Activated B cell treated with CpG ODN at 0.5 μM for 24 hours (primary cell): ENCODE measurements around the gene RELL1. TPM values are rescaled to one million over a fixed set of nuclear protein-coding genes. Genes with fewer than 3 reads are reported as not detected.
A peak's percentile ranks its signal among the peaks of the same experiment; 100 is the strongest.

Source experiments
- ATAC-seq: fragments of 200-7000 bp; cut with Tn5 transposase; one replicate; pipeline ENCODE4 v1.10.0; 2021; ENCODE audit warnings: low read depth, mild to moderate bottlenecking, moderate library complexity
- CTCF ChIA-PET: fragments of 350-600 bp; sonication (Branson Sonifier 250); formaldehyde crosslinking; loops from one replicate; lab custom pipeline; 2021; ENCODE audit warnings: antibody characterized with exemption; lab: Charles Lee
- POLR2A ChIA-PET: fragments of 350-600 bp; sonication (Branson Sonifier 250); formaldehyde crosslinking; loops from one replicate; lab custom pipeline; 2021; ENCODE audit warnings: antibody characterized with exemption; lab: Charles Lee
- DNase-seq: peaks from one replicate; pipeline ENCODE4 v3.0.0; 2022
- H3K27ac Mint-ChIP-seq: one replicate; pipeline ENCODE4 v1.8.0; 2020; ENCODE audit warnings: mixed read lengths
- H3K27me3 Mint-ChIP-seq: one replicate; pipeline ENCODE4 v1.8.0; 2021; ENCODE audit warnings: mixed read lengths
- H3K36me3 Mint-ChIP-seq: one replicate; pipeline ENCODE4 v1.8.0; 2021; ENCODE audit warnings: low read depth, mixed read lengths
- H3K4me1 Mint-ChIP-seq: one replicate; pipeline ENCODE4 v1.8.0; 2021; ENCODE audit warnings: mixed read lengths
- H3K4me3 Mint-ChIP-seq: one replicate; pipeline ENCODE4 v1.8.0; 2020; ENCODE audit warnings: mild to moderate bottlenecking, mixed read lengths
- H3K9me3 Mint-ChIP-seq: one replicate; pipeline ENCODE4 v1.8.0; 2020; ENCODE audit warnings: mixed read lengths
- intact Hi-C: fragments of 100-400 bp; cut with micrococcal nuclease; formaldehyde crosslinking; loops from one replicate; pipeline ENCODE4 v1.15.1; 2024
- total RNA-seq: library from RNA; stranded (reverse); gene quantifications from 2 replicates; pipeline ENCODE4 v1.2.3, GENCODE V29; 2022
- TF ChIP-seq, protein P1 (sequence below): fragments of 200-600 bp; IDR thresholded peaks from one replicate; pipeline ENCODE4 v1.8.0; 2022; ENCODE audit warnings: antibody characterized with exemption, mild to moderate bottlenecking

Gene RELL1
- total RNA-seq, 1 donor from 2014 or later = 0.71 TPM

DNA sequence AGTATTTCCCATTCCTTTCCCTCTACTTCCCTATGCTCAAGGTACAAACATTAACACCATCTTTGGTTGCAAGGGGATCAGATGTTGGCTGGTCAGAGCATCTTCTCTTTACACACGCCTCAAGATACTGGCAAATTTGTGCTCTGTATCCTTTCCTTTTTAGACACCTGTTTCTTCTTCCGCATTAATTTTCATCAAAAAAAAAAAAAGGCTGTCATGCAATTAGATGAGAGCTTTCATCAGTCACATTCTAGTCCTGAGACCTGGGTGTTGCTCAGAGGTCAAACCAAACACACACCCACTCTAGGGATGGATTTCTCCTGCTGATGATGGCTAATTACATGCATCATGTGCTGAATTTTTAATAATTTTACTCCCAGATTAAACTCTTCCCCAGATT is 2.0 kb downstream of the RELL1 start:
- Mint-ChIP-seq H3K4me3 (no peak overlapping the region), H3K36me3 (no peaks in the 10 kb centered on the region), H3K27me3 (peaks cover 6% of the 10 kb centered on the region), H3K4me1 (peaks cover 41% of the 10 kb centered on the region), H3K27ac (no peak overlapping the region), H3K9me3 (no peaks in the 10 kb centered on the region)
- TF ChIP-seq, protein P1, sequence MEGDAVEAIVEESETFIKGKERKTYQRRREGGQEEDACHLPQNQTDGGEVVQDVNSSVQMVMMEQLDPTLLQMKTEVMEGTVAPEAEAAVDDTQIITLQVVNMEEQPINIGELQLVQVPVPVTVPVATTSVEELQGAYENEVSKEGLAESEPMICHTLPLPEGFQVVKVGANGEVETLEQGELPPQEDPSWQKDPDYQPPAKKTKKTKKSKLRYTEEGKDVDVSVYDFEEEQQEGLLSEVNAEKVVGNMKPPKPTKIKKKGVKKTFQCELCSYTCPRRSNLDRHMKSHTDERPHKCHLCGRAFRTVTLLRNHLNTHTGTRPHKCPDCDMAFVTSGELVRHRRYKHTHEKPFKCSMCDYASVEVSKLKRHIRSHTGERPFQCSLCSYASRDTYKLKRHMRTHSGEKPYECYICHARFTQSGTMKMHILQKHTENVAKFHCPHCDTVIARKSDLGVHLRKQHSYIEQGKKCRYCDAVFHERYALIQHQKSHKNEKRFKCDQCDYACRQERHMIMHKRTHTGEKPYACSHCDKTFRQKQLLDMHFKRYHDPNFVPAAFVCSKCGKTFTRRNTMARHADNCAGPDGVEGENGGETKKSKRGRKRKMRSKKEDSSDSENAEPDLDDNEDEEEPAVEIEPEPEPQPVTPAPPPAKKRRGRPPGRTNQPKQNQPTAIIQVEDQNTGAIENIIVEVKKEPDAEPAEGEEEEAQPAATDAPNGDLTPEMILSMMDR = no peak
- ChIA-PET POLR2A (no interaction called here), CTCF (no interaction called here)
- intact Hi-C loops = loop anchor here (10.0 kb wide), 2 partner anchors 351 to 1429 kb away; no protein-coding TSS in a partner anchor
- DNase-seq (no peak), ATAC-seq (no peak)

DNA sequence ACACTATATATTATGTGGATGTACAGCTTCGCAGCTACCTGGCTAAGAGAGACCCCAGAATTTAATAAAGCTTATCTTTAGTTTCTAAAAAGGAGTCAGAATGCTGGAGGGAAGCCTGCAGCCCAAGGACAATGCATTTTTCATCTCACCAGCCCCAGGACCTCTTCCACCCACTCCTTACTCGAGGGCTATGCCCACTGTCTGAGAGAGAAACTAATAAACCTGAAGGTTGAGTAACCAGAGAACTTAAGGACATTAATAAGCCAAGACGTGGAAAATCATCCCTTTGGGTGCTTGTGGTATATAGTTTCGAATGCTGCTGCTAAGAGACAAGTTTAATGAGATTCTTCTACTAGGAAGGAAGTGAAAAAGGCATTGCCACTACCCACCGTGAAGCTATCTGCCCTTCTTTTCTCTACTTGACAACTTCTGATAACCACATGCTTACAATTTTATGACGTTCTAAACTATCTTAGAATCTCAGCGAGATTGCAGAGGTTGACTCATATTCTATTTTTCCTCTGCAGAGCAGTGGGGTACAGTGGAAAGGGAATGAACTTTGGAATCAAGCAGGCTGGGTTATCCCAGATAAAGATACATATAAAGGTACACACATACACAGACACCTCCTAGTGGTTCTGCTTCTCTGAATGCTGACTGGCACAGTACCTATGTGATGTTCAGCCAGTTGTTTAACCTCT is 3.3 kb downstream of the RELL1 start:
- ChIA-PET POLR2A (interaction anchor here (0.7 to 0.9 kb wide), 2 partner anchors 82 to 216 kb away, joined by 3 read pairs; no protein-coding TSS in a partner anchor), CTCF (interaction anchor here (0.8 kb wide), 1 partner anchor 80 kb away, joined by 4 read pairs; no protein-coding TSS in a partner anchor)
- Mint-ChIP-seq H3K4me3 (peak overlapping the region; percentile 48), H3K9me3 (no peaks in the 10 kb centered on the region), H3K27me3 (peaks cover 13% of the 10 kb centered on the region), H3K4me1 (peaks cover 41% of the 10 kb centered on the region), H3K36me3 (no peaks in the 10 kb centered on the region), H3K27ac (peak overlapping the region; percentile 67)
- TF ChIP-seq, protein P1 = no peak
- intact Hi-C loops = loop anchor here (1.0 to 10.0 kb wide), 3 partner anchors 80 to 1428 kb away; no protein-coding TSS in a partner anchor
- peak; percentile 11 for ATAC-seq
- no peak for DNase-seq

DNA sequence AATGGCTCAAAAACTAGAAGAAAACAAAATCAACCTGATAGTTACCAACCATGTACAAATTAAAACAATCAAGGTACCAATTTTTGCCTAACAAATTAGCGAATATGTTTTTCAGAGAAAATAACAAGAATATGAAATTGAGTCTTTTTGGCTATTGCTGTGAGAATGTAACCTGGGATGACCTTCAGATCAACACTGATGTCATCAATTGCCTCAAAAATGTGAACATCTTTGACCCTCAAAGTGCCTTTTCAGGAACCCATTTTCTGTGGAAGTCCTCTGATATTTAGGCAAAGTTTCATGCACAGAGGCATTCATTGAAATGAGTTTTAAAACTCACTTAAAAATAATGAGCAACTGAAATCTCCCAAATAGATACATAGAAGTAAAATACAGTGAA is 6.1 kb downstream of the RELL1 start:
- peaks cover 46% of the 10 kb centered on the region for H3K4me1 Mint-ChIP-seq
- H3K9me3 Mint-ChIP-seq = no peaks in the 10 kb centered on the region
- no peaks in the 10 kb centered on the region for H3K36me3 Mint-ChIP-seq
- CTCF ChIA-PET = no interaction called here
- DNase-seq (no peak), ATAC-seq (no peak)
- H3K27ac Mint-ChIP-seq = no peak overlapping the region
- TF ChIP-seq, protein P1 = no peak
- peaks cover 13% of the 10 kb centered on the region for H3K27me3 Mint-ChIP-seq
- intact Hi-C loops = loop anchor here (10.0 kb wide), 2 partner anchors 355 to 1425 kb away; no protein-coding TSS in a partner anchor
- H3K4me3 Mint-ChIP-seq = no peak overlapping the region
- POLR2A ChIA-PET = no interaction called here

DNA sequence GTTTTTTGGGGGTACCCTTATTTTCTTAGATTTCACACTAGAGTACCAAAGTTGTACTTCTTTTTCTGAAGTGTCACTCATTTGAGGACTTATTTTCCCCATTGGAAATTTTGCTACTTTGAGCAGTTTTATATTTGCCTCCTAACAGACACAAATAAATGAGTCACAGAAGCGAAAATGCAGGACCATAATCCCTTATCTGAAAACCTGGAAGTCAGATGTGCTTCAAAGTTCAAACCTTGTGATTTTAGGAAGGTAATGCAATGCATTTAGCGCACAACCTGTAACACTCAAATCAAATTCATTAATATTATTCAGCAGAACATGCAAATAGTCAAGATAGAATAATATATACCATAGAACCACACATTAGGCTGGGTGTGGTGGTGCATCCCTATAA is 6.9 kb downstream of the RELL1 start:
- ATAC-seq = no peak
- DNase-seq = no peak
- H3K4me1 Mint-ChIP-seq = peaks cover 45% of the 10 kb centered on the region
- H3K27me3 Mint-ChIP-seq = peaks cover 13% of the 10 kb centered on the region
- intact Hi-C loops = no loop called here
- POLR2A ChIA-PET = no interaction called here
- no peaks in the 10 kb centered on the region for H3K9me3 Mint-ChIP-seq
- TF ChIP-seq, protein P1 = no peak
- H3K4me3 Mint-ChIP-seq = no peak overlapping the region
- CTCF ChIA-PET = no interaction called here
- H3K27ac Mint-ChIP-seq = no peak overlapping the region
- H3K36me3 Mint-ChIP-seq = no peaks in the 10 kb centered on the region

DNA sequence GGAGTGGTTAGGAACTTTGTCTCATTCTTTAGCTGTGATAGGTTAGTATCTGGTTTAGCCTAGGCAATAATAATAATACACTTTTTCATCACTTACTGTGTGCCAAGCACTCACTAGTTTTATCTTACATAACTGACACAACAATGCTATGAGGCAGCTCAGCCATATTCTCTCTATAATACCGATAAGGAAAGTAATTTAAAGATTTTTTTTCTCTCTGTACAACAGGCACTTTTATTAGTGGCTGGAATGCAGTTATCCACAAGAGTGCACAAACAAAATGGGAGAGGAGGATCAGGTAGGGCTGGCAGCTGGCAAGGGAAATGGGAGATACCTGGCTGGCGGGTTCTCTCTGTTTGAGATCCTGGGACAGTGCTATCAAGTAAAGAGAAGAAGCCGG is 7.6 kb downstream of the RELL1 start:
- TF ChIP-seq, protein P1 = no peak
- DNase-seq (no peak), ATAC-seq (no peak)
- ChIA-PET POLR2A (no interaction called here), CTCF (no interaction called here)
- Mint-ChIP-seq H3K27ac (no peak overlapping the region), H3K9me3 (no peaks in the 10 kb centered on the region), H3K36me3 (no peaks in the 10 kb centered on the region), H3K27me3 (peaks cover 13% of the 10 kb centered on the region), H3K4me1 (peaks cover 43% of the 10 kb centered on the region), H3K4me3 (no peak overlapping the region)
- intact Hi-C loops = no loop called here
